Endometrial microvascular endothelial cells (primary cell): Measurements from ENCODE around the gene CD52. TPM values are rescaled to one million over a fixed set of nuclear protein-coding genes. Genes with fewer than 3 reads are reported as not detected.
"Not testable (repeated sequence)": the region's sequence is repeated elsewhere in the genome, so short reads cannot be mapped to it uniquely, and the experiment has no call there.

Experiments used
- in situ Hi-C: cut with HindIII; loops from 2 replicates; pipeline ENCODE4 v1.10.0; 2017; ENCODE audit warnings: low sequenced_read_pairs, low pct_unique_long_range_greater_than_20kb; ENCODE audit errors: inconsistent ontology term
- total RNA-seq: library from RNA; depleted of rRNA; stranded (reverse); fragments of >200 nt; gene quantifications from one replicate; pipeline ENCODE4 v1.2.3, GENCODE V29; 2015; ENCODE audit errors: inconsistent ontology term

The CD52 gene
- total RNA-seq, 1 donor from 2014 or later: not detected

DNA sequence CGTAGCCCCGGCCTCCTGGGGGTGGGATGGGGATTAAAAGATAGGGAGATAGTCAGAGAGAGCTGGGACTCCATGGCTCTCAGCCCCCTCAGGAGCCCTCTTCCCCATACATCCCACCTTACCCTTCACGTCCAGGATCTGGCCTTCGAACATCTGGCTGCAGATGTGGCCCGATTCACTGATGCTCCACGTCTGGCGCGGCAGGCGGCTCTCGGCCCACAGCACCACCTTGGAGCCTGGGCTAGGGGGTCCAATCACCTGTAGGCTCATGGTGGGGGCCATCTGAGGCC lies 4.2 kb downstream of the CD52 start:
- in situ Hi-C loops: no loop called here

DNA sequence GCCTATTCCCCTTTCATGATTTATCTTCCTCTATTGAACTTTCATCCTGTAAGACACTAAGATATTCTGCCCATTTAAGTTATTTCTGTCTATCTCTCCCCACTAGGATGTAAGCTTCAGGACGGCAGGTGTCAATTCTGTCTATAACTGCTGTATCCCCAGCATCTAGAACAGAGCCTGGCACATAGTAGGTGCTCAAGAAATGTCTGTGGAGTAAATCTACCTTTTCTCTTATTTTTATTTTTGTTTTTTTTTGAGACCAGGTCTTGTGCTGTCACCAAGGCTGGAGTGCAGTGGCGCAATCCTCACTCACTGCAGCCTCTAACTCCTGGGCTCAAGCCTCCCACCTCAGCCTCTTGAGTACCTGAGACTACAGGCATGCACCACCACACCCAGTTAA lies 5.6 kb downstream of the CD52 start:
- in situ Hi-C loops: no loop called here

DNA sequence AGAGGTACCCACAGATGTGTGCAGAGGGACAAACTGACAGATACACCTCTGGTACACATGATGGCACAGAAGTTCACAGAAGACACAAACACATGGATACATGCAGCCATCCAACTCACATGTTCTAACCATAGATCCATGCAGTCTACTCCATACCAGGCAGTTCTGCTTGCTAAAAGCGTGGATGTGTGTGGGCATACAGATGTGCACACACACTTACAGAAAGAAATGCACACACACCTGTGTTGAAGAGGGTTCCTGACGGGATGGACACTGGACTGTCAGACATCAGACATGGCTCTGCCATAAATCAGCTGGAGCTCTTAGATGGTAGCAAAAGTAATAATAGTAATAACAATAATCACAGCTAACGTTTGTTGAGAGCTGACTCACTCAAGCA lies 6.8 kb downstream of the CD52 start:
- in situ Hi-C loops: no loop called here

DNA sequence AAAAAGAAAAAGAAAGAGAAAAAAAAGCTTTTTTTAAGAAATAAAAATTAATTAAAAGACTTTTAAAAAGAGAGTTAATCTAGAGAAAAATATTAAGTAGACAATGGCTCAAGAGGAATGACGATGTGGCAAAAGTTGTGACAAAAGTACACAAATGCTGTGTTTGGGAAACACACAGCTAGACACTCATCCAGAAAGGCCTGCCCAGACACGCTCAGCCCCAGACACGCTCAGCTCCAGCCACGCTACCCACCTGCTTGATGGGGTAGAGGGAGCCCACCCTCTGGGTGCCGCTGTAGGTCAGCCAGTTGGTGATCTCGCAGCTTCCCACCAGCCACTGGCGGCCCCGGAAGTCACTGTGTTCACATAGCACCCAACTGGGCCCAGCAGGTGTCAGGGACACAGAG lies 10.2 kb downstream of the CD52 start:
- in situ Hi-C loops: no loop called here

DNA sequence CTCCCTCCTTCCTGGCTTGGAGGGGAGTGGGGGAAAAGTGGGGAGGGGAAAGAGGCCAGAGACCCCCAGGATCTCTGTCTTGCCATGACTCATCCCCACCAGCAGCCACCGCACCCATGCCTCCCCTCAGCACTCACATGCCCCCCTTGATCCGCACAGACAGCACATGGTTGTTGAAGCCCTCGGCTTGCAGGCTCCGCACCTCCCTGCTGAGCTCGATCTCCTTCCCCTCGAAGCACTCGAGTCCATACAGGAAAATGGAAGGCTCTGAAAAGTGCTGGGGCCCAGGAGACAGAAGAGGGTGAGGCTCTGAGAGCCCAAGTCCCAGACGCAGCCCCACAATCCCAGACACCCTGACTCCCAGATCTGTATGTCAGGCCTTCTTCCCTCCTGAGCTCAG lies 10.8 kb downstream of the CD52 start:
- in situ Hi-C loops: no loop called here

DNA sequence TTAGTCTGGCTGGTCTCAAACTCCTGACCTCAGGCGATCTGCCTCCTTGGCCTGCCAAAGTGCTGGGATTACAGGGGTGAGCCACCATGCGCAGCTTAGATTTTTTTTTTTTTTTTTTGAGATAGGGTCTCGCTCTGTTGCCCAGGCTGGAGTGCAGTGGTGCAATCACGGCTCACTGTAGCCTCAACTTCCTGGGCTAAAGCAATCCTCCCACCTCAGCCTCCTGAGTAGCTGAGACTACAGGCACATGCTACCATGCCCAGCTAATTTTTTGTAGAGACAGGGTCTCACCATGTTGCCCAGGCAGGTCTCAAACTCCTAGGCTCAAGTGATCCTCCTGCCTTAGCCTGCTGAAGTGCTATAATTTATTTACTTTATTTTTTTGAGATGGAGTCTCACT lies 11.6 kb downstream of the CD52 start:
- in situ Hi-C loops: not testable (repeated sequence)

DNA sequence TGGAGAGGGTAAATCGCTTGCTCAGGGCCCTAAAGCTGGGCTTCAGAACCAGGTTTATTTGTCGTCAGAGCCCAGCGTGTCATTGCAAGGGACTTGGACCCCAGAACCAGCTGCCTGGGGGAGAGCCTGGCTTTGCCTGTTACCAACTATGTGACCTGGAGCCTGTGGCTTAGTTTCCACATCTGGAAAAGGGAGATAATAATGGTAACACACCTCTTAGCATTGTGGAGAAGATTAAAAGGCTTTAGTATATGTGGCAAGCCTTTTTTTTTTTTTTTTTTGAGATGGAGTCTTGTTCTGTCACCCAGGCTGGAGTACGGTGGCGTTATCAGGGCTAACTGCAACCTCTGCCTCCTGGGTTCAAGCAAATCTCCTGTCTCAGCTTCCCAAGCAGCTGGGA lies 12.5 kb downstream of the CD52 start:
- in situ Hi-C loops: no loop called here

DNA sequence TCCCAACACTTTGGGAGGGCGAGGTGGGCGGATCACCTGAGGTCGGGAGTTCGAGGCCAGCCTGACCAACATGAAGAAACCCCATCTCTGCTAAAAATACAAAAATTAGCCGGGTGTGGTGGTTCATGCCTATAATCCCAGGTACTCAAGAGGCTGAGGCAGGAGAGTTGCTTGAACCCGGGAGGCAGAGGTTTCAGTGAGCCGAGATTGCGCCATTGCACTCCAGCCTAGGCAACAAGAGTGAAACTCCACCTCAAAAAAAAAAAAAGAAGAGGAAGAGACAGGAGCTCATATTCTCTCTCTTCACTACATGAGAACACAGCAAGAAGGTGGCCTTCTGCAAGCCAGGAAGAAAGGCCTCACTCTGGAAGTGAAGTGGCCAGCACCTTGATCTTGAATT lies 15.6 kb downstream of the CD52 start:
- in situ Hi-C loops: not testable (repeated sequence)

DNA sequence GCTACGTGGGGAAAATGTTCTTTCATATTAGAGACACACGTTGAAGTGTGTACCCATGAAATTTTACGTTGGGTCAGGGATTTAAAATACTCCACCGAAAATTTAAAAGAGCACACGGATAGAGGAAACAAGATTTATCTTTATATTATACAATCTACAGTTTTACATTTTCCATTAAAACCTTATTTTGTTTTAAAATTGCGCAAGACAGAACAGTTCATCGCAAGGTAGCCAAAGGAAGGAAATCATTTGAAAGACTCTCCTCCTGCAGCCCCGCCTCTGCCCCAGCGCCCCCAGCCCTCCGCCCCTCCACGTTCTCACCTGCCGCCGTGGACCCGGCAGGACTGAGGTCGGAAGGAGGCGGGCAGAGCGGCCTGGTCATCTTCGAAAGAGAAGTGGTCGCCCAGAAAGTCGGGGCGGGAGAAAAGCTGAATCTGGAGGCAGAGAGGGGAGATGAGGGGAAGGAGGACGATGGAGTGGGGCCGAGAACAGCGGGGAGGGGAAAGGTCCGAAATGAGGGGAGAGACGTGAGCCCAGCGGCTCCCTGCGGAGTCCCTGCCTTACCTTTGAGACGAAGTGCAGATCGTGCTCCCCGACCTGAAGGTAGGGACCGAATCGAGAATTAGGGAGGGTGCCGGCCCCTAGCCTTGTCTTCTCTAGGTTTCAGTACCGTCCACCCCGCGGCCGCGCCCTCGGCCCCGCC lies 18.2 kb downstream of the CD52 start:
- in situ Hi-C loops: no loop called here

DNA sequence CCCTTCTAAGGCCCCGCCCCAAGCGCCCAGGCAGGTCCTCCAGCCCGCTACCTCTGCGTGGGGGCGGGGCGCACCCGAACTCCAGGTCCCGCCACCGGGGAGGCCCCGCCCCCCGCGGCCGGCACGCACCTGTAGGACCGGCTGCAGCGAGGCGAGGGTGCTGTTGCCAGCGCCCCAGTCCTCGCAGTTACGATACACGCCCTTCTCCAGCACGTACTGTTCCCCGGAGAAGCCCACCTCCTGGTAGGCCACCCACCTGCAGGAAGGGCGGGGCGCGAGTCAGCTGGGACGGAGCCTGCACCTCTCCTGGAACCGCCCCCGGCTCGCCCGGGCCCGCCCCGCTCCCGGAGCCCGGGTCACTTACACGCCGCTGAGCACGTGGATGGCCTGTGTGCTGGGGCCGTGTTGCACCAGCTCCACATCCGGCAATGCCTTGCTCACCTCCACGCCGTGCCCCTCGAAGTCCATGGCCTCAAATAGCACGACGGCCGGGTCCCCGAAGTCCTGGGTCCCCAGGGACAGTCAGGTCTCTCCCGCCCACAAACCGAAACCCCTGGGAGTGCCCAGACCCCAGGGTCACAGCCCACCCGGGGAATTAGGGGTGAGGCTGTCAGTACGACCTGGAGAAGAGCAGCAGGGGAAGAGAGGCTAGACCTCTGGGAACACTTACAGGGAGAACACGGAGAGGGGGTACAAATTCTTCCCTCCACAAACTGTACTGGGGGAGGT lies 18.9 kb downstream of the CD52 start:
- in situ Hi-C loops: no loop called here

DNA sequence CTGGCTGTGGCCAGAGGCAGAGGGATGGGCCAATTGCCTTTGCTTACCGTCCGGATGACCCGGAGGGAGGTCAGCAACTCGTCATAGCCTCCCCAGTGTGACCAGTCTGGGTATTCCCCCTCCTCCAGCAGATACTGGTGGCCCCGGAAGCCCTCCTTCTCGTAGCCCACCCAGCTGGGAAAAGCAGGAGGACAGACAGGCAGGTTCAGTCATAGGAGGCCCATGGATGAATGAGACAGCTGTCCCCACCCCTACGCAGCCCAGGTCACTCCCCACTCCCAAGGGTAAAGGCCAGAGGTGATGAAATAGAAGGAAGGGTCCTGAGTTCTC lies 19.4 kb downstream of the CD52 start:
- in situ Hi-C loops: no loop called here

DNA sequence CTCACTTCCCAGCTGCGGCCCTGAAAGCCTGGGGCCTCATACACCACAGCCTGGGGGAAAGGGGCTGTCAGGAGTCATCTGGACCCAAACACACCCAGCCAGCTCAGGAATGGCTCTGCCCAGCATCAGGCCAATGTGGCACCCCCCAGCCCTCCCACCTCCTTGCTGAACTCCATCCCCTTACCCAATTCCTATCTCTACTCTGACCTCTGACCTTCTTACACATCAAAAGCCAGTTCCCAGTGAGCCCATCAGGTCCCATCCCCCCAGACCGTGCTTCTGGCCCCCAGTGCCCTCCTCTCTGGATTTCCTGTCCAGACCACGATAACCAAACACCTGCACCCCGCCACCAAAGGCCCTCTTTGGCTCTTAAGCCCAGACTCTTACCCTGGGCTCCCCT lies 19.9 kb downstream of the CD52 start:
- in situ Hi-C loops: no loop called here

DNA sequence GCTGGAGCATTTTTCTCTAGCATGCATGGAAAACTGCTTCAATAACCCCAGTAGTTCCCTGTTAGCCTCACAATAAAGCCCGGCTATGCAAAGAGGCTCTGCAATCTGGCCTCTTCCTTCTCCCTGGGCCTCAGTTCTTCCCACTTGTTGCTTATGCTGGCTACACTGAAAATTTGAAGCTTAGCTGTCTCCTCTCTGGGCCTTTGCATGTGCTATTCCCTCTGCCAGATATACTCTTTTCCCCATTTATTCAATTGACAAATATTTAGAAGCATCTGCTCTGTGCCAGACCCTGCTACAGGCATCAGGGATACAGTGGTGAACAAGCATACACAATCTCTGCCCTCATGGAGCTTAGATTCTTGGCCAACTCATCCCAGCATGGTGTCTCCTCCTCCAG lies 20.9 kb downstream of the CD52 start:
- in situ Hi-C loops: no loop called here

DNA sequence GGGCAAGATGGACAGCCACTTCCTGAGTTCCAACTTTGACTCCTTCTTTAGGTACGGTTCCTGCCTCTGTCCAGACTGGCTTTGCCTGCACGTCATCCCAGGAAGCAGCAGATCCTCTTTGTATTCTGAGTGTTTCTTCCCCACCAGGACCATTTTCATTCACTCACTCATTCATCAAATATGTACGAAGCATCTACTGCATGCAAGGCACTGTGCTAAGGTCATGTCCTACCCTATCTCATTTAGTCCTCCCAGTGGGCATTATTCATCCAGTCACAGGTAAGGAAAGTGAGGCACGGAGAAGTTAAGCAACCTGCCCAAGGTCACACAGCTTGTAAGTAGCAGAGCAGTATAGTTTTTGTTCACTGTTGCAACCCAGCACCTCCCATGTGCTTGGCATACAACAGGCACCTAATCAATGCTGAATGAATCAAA lies 22.3 kb downstream of the CD52 start:
- in situ Hi-C loops: no loop called here

DNA sequence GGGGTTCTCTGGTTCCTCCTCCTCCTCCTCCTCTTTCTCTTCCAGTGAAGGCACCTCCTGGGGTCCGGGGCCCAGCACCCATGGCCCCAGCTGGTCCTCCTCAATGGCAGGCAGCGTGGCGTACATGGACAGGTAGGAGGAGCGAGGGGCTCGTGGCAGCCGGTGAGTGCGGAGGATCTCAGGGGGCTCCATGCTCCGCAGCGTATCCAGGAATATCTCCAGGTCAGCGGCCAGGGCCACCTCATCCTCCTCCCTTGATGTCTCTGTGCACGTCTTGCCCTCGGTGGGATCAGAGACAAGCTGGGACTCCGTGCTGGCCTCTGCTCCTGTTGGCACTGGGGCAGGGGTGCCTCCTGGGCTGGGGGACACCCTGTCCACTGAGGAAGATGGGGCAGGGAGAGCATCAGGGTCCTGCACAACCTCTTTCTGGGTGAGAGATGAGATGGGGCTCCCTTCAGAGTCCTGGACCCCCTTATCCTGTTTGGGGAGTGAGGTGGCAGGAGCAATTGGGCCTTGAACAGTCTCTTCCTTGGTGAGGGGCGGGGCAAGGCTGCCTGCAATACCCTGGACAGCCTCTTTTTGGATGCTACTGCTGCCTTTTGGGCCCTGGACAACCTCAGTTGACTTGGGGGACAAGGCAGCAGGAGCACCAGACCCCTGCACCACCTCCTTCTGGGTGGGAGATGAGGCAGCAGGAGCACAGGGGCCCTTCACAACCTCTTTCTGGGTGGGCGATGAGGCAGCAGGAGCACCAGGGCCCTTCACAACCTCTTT lies 26.6 kb downstream of the CD52 start:
- in situ Hi-C loops: no loop called here

DNA sequence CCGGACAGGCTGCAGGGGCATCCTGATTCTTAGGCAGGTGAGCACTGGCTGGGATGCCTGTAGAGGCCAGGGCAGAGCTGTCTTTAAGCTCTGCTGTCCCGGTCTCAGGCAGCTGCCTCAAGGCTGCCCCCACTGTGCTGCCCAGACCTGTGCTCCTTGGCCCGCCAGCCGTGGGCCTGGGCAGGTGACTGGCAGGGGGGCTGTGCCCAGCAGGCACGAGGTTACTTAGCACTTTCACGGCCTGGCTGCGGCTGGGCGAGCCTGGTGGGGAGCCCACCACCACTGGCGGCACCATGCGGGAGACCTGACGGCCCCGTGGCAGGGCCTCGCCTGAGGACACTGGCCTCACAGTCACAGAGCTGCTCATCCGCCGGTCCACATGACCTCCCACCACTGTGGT lies 28.0 kb downstream of the CD52 start:
- in situ Hi-C loops: no loop called here

DNA sequence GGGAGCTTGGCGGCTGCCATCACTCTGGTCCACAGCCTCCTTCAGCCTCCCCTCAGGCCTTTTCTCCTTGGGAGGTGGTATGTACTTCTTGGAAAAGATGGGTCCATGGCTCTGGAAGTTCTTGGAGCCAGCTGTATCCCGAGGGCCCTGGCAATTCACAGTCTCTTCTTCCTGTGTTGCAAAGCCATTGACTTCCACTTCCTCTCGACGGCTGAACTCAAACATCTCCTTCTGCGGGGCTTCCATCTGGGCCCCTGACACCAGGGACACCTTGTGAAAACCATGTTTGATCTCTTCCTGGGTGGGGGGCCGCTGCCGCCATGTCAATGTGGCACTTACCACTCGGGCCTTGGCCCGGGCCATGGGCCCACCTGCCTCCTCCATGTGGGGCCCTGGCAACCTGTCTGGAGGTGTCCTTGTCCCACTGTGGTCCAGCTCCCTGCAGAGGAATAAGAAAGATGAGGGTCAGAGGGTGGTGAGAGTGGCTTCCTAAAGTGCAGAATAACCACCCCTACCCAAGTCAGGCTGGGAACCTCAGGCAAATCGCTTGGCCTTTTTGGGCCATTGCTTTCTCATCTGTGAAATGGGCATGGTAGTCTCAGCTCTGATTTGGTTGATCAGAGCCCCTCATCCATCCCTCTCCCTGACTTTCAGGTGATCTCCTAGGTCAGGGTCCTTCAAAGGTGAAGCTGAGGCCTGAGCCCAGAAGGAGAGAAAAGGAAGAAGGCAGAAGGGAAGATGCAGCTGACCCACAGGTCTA lies 28.7 kb downstream of the CD52 start:
- in situ Hi-C loops: no loop called here

DNA sequence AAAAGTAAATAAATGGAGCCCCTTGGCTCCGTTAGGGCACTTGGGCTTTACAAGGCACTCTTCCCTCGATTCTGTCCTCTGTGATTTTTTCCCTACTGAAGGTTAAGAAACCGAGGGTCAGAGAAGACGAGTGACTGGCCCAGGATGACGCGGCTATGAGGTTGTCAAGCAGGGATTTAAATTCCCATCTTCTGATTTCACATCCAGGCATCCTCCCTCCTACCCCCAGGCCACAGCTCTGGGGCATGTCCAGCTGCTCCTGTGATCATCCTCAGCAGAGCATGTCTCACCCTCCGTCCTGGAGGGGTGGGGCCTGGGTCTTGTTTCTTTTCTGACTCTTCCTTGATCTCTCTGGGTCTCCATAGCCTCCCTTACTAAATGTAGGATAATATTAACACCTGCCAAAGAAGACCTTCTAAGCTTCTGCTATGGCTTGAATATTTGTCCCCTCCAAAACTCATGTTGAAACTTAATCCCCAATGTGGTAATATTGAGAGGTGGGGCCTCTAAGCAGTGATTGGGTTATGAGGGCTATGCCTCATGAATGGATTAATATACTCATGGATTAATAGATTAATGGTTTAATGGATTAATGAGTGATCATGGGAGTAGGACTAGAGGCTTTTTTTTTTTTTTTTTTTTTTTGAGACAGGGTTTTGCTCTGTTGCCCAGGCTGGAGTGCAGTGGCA lies 31.6 kb downstream of the CD52 start:
- in situ Hi-C loops: no loop called here

DNA sequence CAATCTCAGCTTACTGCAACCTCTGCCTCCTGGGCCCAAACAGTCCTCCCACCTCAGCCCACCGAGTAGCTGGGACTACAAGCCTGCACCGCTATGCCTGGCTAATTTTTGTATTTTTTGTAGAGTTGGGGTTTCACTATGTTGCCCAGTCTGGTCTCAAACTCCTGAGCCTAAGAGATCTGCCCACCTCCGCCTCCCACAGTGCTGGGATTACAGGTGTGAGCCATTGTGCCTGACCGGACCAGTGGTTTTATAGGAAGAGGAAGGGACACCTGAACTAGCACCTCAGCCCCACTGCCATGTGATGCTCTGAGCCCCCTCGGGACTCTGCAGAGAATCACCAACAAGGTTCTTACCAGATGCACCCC lies 32.1 kb downstream of the CD52 start:
- in situ Hi-C loops: no loop called here
